ENCODE measurements around the gene CHST12. TPM values are rescaled to one million over a fixed set of nuclear protein-coding genes. Genes with fewer than 3 reads are reported as not detected.
A peak's percentile ranks its signal among the peaks of the same experiment; 100 is the strongest.

The CHST12 gene
- total and polyA plus RNA-seq, 10 of the 15 experiments (the other 5 are each of a cell fraction or from before 2014, with no cell fraction given) = 0.05 to 14.2 (median 3.3) TPM

DNA sequence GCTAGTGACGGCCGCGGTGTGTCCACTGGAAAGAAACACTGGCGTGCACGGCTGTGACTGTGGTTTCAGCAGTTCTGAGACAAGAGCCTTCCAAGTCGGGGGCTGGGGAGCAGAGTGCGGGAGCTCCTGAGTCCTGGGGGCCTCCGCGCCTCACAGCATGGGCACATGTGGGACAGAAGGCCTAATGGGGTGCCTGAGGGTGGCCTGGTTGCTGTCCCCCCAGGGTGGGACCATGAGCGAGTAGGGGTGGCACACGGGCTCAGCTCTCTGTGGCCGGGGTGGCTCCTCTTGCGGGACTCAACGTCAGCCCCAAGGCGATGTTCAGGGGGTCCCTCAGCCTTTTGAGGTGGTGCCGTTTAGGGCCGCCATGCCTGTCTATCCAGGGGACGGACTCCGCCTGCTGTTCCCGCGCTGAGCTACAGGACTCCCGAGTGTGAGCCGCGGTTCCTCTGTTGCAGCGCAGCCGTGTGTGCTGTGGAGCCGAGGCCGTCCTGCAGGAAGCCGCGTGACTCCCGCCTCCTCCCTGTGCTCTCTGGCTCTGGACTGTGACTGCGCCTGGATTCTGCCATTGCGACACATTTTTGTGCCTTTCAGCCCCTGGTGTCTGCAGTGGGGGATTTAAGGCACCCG is 23.5 kb upstream of the CHST12 start:
- Histone ChIP-seq H3K4me1 (ENCODE audit: control insufficient read depth, insufficient read depth, low read length) (no peaks in the 10 kb centered on the region), H3K27ac (ENCODE audit: control insufficient read depth, insufficient read depth) (no peak overlapping the region), H3K4me2 (ENCODE audit: control insufficient read depth, insufficient read depth) (no peak overlapping the region), H3K9me3 (replicated peaks; ENCODE audit: control insufficient read depth, insufficient read depth, low read length) (no peaks in the 10 kb centered on the region), H3K79me2 (ENCODE audit: control insufficient read depth, insufficient read depth, low read length) (no peaks in the 10 kb centered on the region), H4K20me1 (ENCODE audit: control insufficient read depth, insufficient read depth) (peaks cover 2% of the 10 kb centered on the region; the same call in 1 of the 2 replicates), H3K27me3 (replicated peaks in 1 of 2; ENCODE audit: control insufficient read depth in 2 of 2, insufficient read depth in 2 of 2, low read length in 1 of 2) (no peaks in the 10 kb centered on the region), H3K9ac (ENCODE audit: control insufficient read depth, insufficient read depth, low read length) (no peak overlapping the region), H2AFZ (ENCODE audit: control insufficient read depth, low read depth, low read length) (no peak overlapping the region), H3K4me3 (no peak overlapping the region), H3K36me3 (ENCODE audit: control insufficient read depth in 2 of 2, insufficient read depth in 2 of 2, low read length in 1 of 2) (peaks cover 30 to 58% of the 10 kb centered on the region in 2 experiments)
- DNase-seq (ENCODE audit: low read depth, low spot score) = no peak
- no peak for ATAC-seq
- 0 out of 2 replicates have a peak, but pooled peaks have one; percentile 18 for TF ChIP-seq POLR2A (IDR thresholded peaks at IDR 0.05; ENCODE audit: low read depth, low read length)
- TF ChIP-seq, protein P1, sequence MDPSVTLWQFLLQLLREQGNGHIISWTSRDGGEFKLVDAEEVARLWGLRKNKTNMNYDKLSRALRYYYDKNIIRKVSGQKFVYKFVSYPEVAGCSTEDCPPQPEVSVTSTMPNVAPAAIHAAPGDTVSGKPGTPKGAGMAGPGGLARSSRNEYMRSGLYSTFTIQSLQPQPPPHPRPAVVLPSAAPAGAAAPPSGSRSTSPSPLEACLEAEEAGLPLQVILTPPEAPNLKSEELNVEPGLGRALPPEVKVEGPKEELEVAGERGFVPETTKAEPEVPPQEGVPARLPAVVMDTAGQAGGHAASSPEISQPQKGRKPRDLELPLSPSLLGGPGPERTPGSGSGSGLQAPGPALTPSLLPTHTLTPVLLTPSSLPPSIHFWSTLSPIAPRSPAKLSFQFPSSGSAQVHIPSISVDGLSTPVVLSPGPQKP (IDR thresholded peaks at IDR 0.05; ENCODE audit: low read depth, low read length) = no peak
- ChIA-PET CTCF (no interaction called here), POLR2A (no interaction called here), RAD21 (ENCODE audit: unreplicated experiment) (no interaction called here), SMC1A (ENCODE audit: uncharacterized antibody, unreplicated experiment) (no interaction called here)
- WGBS (ENCODE audit: insufficient coverage, insufficient replicate concordance, low lambda C conversion rate, missing lambda C conversion rate) = 96% methylated on average over 22 of the region's 34 CpGs
- in situ Hi-C loops (cut with MboI) = no loop called here
- intact Hi-C loops (cut with micrococcal nuclease; ENCODE audit: unreplicated experiment) = no loop called here
- no peak for FAIRE-seq
- no TSS peak for BruUV-seq (replicated peaks)

GRCh38 chr7:2380461-2380860 is 22.9 kb upstream of the CHST12 start:
- no peak overlapping the region for H3K4me2 ChIP-seq (ENCODE audit: control insufficient read depth, insufficient read depth)
- intact Hi-C loops (cut with micrococcal nuclease; ENCODE audit: unreplicated experiment) (no loop called here), in situ Hi-C loops (cut with MboI) (no loop called here)
- H3K27ac ChIP-seq (ENCODE audit: control insufficient read depth, insufficient read depth) = no peak overlapping the region
- ChIA-PET CTCF (no interaction called here), RAD21 (ENCODE audit: unreplicated experiment) (no interaction called here), POLR2A (no interaction called here), SMC1A (ENCODE audit: uncharacterized antibody, unreplicated experiment) (no interaction called here)
- H2AFZ ChIP-seq (ENCODE audit: control insufficient read depth, low read depth, low read length) = no peak overlapping the region
- peaks cover 27 to 55% of the 10 kb centered on the region in 2 experiments for H3K36me3 ChIP-seq (ENCODE audit: control insufficient read depth in 2 of 2, insufficient read depth in 2 of 2, low read length in 1 of 2)
- no peak overlapping the region for H3K9ac ChIP-seq (ENCODE audit: control insufficient read depth, insufficient read depth, low read length)
- no peaks in the 10 kb centered on the region for H3K79me2 ChIP-seq (ENCODE audit: control insufficient read depth, insufficient read depth, low read length)
- ATAC-seq (no peak), FAIRE-seq (no peak), DNase-seq (ENCODE audit: low read depth, low spot score) (no peak)
- 97% methylated on average over 17 of the region's 23 CpGs for WGBS (ENCODE audit: insufficient coverage, insufficient replicate concordance, low lambda C conversion rate, missing lambda C conversion rate)
- no peak overlapping the region for H3K4me3 ChIP-seq
- no peaks in the 10 kb centered on the region for H3K9me3 ChIP-seq (replicated peaks; ENCODE audit: control insufficient read depth, insufficient read depth, low read length)
- no peaks in the 10 kb centered on the region; the same call in 1 of the 2 replicates for H4K20me1 ChIP-seq (ENCODE audit: control insufficient read depth, insufficient read depth)
- no TSS peak for BruUV-seq (replicated peaks)
- no peaks in the 10 kb centered on the region for H3K27me3 ChIP-seq (replicated peaks in 1 of 2; ENCODE audit: control insufficient read depth in 2 of 2, insufficient read depth in 2 of 2, low read length in 1 of 2)
- no peaks in the 10 kb centered on the region for H3K4me1 ChIP-seq (ENCODE audit: control insufficient read depth, insufficient read depth, low read length)
- TF ChIP-seq HDAC6 (IDR thresholded peaks at IDR 0.05; ENCODE audit: unreplicated experiment) (no peak), MXI1 (IDR thresholded peaks at IDR 0.05; ENCODE audit: low read depth, low read length) (no peak), KAT2A (conservative IDR thresholded peaks at IDR 0.05; ENCODE audit: control insufficient read depth, low read depth, low read length) (no peak), TAF1 (IDR thresholded peaks at IDR 0.05; ENCODE audit: borderline replicate concordance, low read depth, low read length) (no peak), ASH2L (IDR thresholded peaks at IDR 0.05; ENCODE audit: borderline replicate concordance, low read depth) (no peak), KDM1A (IDR thresholded peaks at IDR 0.05; ENCODE audit: borderline replicate concordance) (no peak), YBX1 (IDR thresholded peaks at IDR 0.05) (no peak)
- TF ChIP-seq, protein P2, sequence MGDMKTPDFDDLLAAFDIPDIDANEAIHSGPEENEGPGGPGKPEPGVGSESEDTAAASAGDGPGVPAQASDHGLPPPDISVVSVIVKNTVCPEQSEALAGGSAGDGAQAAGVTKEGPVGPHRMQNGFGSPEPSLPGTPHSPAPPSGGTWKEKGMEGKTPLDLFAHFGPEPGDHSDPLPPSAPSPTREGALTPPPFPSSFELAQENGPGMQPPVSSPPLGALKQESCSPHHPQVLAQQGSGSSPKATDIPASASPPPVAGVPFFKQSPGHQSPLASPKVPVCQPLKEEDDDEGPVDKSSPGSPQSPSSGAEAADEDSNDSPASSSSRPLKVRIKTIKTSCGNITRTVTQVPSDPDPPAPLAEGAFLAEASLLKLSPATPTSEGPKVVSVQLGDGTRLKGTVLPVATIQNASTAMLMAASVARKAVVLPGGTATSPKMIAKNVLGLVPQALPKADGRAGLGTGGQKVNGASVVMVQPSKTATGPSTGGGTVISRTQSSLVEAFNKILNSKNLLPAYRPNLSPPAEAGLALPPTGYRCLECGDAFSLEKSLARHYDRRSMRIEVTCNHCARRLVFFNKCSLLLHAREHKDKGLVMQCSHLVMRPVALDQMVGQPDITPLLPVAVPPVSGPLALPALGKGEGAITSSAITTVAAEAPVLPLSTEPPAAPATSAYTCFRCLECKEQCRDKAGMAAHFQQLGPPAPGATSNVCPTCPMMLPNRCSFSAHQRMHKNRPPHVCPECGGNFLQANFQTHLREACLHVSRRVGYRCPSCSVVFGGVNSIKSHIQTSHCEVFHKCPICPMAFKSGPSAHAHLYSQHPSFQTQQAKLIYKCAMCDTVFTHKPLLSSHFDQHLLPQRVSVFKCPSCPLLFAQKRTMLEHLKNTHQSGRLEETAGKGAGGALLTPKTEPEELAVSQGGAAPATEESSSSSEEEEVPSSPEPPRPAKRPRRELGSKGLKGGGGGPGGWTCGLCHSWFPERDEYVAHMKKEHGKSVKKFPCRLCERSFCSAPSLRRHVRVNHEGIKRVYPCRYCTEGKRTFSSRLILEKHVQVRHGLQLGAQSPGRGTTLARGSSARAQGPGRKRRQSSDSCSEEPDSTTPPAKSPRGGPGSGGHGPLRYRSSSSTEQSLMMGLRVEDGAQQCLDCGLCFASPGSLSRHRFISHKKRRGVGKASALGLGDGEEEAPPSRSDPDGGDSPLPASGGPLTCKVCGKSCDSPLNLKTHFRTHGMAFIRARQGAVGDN (IDR thresholded peaks at IDR 0.05) = no peak
- TF ChIP-seq, protein P3, sequence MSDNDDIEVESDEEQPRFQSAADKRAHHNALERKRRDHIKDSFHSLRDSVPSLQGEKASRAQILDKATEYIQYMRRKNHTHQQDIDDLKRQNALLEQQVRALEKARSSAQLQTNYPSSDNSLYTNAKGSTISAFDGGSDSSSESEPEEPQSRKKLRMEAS (IDR thresholded peaks at IDR 0.05; ENCODE audit: low read depth, low read length) = no peak

Data from GM12878 (cell line).